Measurements from ENCODE around the gene MBNL1.

Gene MBNL1

DNA sequence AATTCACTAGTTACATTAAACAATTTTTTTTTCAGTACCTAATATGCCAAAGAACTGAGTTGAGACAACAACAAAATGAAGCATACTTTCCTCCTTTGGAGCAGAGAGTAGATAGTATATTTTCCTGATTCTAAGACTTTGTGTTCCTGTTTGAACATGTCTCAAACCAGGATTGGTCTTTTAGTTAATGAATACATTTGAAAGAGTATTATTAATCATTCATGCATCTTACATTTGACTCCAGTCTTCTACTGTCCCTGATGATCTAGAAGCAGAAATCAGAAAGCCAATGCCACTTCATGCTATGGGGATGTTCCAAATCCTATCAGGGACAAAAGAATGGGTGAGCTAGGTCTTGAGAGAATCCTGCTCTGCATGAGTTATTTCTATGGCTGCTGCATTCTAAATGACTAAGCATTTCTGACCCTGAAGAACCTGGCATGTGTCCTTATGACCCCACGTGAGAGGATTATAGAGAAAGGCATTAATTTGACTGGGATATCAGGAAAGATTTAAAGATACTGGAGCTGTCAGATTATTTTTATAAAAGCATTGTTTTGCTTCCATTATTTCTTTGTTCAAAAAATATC, 32.9 kb upstream of the MBNL1 start:
- ATAC-seq: peak; percentile 78
- TF ChIP-seq ZFP3 (CRISPR knock-in tag; IDR thresholded peaks at IDR 0.05) (no peak), GLIS3 (CRISPR knock-in tag; IDR thresholded peaks at IDR 0.05) (no peak)

DNA sequence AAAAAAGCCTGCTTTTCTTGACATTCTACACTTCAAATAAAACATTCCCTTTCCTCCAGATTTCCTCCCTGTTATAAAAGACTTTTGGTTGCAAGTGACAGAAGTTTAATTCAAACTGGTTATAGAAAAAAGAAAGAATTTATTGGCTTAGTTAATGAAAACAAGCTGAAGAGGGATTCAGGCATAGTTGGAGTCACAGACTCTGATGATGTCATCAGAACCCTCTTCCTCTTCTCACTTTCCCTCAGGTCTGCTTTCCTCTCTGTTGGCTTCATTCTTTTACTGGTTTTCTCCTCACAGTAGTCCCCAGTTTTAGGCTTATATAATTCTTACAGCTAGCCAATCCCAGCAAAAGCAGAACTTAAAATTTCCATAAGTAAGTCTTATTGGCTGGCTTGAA, 32.0 kb upstream of the MBNL1 start:
- TF ChIP-seq POU6F1 (CRISPR knock-in tag; IDR thresholded peaks at IDR 0.05; ENCODE audit: borderline replicate concordance, low read depth): no peak
- TF ChIP-seq BACH2 (CRISPR knock-in tag; IDR thresholded peaks at IDR 0.05; ENCODE audit: borderline replicate concordance): no peak
- TF ChIP-seq ZNF8 (CRISPR knock-in tag; IDR thresholded peaks at IDR 0.05): no peak
- TF ChIP-seq ARNTL (CRISPR knock-in tag; IDR thresholded peaks at IDR 0.05; ENCODE audit: borderline replicate concordance, low read depth): no peak

DNA sequence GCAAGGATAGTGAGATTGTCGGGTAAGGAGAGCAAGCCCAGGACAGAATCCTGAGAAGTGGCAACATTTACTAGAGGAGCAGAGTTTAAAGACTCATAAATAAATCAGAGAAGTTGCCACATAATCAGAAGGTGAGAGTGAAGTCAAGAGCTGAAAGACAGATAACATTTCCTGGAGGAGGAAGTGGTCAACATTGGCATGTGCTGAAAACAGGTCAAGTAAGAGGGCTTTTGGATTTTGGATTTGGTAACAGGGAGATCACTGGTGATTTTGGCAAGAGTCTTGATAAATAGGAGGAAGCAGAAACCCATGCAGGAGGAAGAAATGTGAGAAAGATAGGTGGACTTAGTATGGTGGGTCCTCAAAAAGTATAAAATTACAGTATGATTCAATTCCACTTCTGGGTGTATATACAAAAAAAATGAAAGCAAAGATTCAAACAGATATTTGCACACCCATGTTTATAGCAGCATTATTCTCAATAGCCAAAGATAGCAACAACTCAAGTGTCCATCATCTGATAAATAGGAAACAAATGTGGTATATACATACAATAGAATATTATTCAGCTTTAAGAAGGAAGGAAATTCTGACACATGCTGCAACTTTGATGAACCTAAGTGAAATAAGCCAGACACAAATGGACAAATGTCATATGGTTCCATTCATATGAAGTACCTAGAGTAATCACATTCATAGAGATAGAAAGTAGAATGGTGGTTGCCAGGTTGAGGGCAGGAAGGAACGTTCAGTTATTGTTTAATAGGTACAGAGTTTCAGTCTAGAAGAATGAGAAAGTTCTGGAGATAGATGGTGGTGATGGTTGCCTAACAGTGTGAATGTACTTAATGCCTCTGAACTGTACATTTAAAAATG, 27.3 kb upstream of the MBNL1 start:
- TF ChIP-seq ZNF70 (CRISPR knock-in tag; IDR thresholded peaks at IDR 0.05) (no peak), ZNF8 (CRISPR knock-in tag; IDR thresholded peaks at IDR 0.05) (no peak), ZC3H10 (CRISPR knock-in tag; IDR thresholded peaks at IDR 0.05) (no peak), PPARA (CRISPR knock-in tag; IDR thresholded peaks at IDR 0.05; ENCODE audit: borderline replicate concordance) (no peak), PATZ1 (CRISPR knock-in tag; IDR thresholded peaks at IDR 0.05; ENCODE audit: borderline replicate concordance) (no peak), POU6F1 (CRISPR knock-in tag; IDR thresholded peaks at IDR 0.05; ENCODE audit: borderline replicate concordance, low read depth) (no peak), OSR1 (CRISPR knock-in tag; IDR thresholded peaks at IDR 0.05) (no peak), ARNTL (CRISPR knock-in tag; IDR thresholded peaks at IDR 0.05; ENCODE audit: borderline replicate concordance, low read depth) (no peak), TCF4 (CRISPR knock-in tag; IDR thresholded peaks at IDR 0.05; ENCODE audit: borderline replicate concordance) (no peak), ZFP30 (CRISPR knock-in tag; IDR thresholded peaks at IDR 0.05) (no peak), ISL1 (CRISPR knock-in tag; IDR thresholded peaks at IDR 0.05) (no peak)
- TF ChIP-seq, protein P1, sequence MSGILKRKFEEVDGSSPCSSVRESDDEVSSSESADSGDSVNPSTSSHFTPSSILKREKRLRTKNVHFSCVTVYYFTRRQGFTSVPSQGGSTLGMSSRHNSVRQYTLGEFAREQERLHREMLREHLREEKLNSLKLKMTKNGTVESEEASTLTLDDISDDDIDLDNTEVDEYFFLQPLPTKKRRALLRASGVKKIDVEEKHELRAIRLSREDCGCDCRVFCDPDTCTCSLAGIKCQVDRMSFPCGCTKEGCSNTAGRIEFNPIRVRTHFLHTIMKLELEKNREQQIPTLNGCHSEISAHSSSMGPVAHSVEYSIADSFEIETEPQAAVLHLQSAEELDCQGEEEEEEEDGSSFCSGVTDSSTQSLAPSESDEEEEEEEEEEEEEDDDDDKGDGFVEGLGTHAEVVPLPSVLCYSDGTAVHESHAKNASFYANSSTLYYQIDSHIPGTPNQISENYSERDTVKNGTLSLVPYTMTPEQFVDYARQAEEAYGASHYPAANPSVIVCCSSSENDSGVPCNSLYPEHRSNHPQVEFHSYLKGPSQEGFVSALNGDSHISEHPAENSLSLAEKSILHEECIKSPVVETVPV (CRISPR knock-in tag; IDR thresholded peaks at IDR 0.05): no peak
- no peak for ATAC-seq

More for the DNA sequence above, 32.0 kb upstream of the MBNL1 start:
- peak; percentile 67 for ATAC-seq

GRCh38 chr3:152243301-152243711, 25.4 kb upstream of the MBNL1 start:
- ATAC-seq: no peak
- TF ChIP-seq ZNF70 (CRISPR knock-in tag; IDR thresholded peaks at IDR 0.05) (no peak), ISL1 (CRISPR knock-in tag; IDR thresholded peaks at IDR 0.05) (no peak), TCF4 (CRISPR knock-in tag; IDR thresholded peaks at IDR 0.05; ENCODE audit: borderline replicate concordance) (no peak), ZNF8 (CRISPR knock-in tag; IDR thresholded peaks at IDR 0.05) (no peak), ZNF565 (CRISPR knock-in tag; conservative IDR thresholded peaks at IDR 0.05; ENCODE audit: low read depth) (no peak), ZFP3 (CRISPR knock-in tag; IDR thresholded peaks at IDR 0.05) (no peak), ESRRG (CRISPR knock-in tag; IDR thresholded peaks at IDR 0.05) (no peak), ZFP30 (CRISPR knock-in tag; IDR thresholded peaks at IDR 0.05) (no peak), TOX (CRISPR knock-in tag; IDR thresholded peaks at IDR 0.05; ENCODE audit: borderline replicate concordance) (no peak), ARNTL (CRISPR knock-in tag; IDR thresholded peaks at IDR 0.05; ENCODE audit: borderline replicate concordance, low read depth) (no peak), BACH2 (CRISPR knock-in tag; IDR thresholded peaks at IDR 0.05; ENCODE audit: borderline replicate concordance) (no peak), POU6F1 (CRISPR knock-in tag; IDR thresholded peaks at IDR 0.05; ENCODE audit: borderline replicate concordance, low read depth) (no peak), RARB (CRISPR knock-in tag; IDR thresholded peaks at IDR 0.05) (no peak), OSR1 (CRISPR knock-in tag; IDR thresholded peaks at IDR 0.05) (no peak), GLIS3 (CRISPR knock-in tag; IDR thresholded peaks at IDR 0.05) (no peak), PPARA (CRISPR knock-in tag; IDR thresholded peaks at IDR 0.05; ENCODE audit: borderline replicate concordance) (no peak), SNAI2 (CRISPR knock-in tag; IDR thresholded peaks at IDR 0.05) (no peak)
- TF ChIP-seq, protein P2, sequence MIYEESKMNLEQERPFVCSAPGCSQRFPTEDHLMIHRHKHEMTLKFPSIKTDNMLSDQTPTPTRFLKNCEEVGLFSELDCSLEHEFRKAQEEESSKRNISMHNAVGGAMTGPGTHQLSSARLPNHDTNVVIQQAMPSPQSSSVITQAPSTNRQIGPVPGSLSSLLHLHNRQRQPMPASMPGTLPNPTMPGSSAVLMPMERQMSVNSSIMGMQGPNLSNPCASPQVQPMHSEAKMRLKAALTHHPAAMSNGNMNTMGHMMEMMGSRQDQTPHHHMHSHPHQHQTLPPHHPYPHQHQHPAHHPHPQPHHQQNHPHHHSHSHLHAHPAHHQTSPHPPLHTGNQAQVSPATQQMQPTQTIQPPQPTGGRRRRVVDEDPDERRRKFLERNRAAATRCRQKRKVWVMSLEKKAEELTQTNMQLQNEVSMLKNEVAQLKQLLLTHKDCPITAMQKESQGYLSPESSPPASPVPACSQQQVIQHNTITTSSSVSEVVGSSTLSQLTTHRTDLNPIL (CRISPR knock-in tag; IDR thresholded peaks at IDR 0.05; ENCODE audit: low read depth): no peak
